NCI-H128 (cell line): ENCODE data around the gene DYNLT5.
"Not testable (repeated sequence)": the region's sequence is repeated elsewhere in the genome, so short reads cannot be mapped to it uniquely, and the experiment has no call there.

Experiments used
- DNase-seq: peaks from one replicate; lab custom pipeline; 2025; ENCODE audit not compliant: unreplicated experiment; lab: John Stamatoyannopoulos, UW

DYNLT5 gene

GRCh38 chr1:66747501-66747900, 4.8 kb upstream of the DYNLT5 start:
- no peak for DNase-seq

GRCh38 chr1:66750577-66750976, 1.7 kb upstream of the DYNLT5 start:
- DNase-seq = no peak

GRCh38 chr1:66751160-66751559, 1.1 kb upstream of the DYNLT5 start:
- no peak for DNase-seq

DNA sequence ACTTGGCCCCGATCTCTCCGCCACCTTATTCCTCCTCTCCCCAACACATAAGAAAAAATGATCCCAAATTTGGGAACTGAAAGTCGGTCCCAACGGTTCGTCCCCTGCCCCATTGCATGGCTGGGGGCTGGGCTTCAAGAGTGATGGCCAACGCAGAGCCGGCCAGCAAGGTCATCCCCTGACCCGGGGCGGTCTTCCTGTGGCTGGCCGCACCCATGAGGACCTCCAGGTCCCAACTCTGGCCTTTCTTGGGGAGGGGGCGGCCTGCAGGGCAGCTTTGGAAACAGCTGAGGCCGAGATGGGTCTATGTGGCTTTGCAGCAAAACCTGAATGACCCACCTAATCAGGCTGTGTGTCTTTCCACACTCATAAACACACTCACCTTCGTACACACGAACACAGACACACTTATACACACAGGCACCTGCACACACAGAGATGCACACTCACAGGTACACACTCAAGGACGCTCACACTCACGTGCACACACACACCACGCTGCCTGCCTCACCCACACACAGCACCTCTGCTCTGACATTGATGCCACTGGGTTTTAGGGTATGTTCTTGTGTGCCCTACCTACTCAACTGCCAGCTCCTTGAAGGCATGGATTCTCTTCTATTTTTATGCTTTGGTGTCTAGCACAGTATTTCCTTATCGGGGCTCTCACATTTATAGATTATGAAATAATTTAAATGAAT, 562 bp downstream of the DYNLT5 start:
- no peak for DNase-seq

DNA sequence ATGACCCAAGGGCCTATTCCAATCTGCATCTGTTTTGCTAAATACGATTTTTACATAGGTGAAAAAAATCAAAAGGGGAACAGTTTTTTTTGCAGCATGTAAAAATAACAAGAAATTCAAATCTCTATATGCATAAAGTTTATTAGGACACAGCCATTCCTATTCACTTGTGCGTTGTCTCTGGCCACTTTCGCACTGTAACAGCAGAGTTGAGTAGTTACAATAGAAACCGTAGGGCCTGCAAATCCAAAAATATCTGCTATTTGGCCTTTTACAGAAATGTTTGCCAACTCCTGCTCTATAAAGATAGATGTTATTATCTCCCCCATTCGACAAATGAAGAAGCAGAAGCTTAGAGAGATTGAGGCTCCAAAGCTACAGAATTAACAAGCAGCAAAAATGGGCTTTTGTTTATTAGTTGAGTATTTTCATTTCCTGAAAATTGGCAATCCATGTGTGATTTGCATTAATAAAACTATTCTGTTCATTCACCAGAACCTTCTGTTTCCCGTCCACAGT, 5.5 kb downstream of the DYNLT5 start:
- DNase-seq = no peak

- DNase-seq = no peak
Observed at GRCh38 chr1:66758241-66758755, 6.0 kb downstream of the DYNLT5 start.

DNA sequence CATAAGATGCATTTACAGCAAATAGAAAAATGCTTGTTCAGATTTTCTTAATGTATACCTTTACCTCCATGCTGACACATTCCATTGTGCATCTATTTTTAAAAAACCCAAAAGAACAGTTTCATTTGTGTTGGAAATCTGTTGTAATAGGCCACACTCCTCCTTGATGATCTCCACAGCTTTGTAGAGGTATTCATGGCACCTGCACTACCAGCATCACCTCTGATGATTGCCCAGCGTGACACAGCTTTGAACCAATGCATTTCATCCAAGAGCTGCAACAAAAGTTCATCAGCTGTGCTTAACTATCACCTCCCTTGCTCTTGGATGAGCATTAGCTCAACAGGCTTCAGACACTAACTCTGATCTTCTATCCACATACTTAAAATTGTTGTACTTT, 8.2 kb downstream of the DYNLT5 start:
- no peak for DNase-seq

DNA sequence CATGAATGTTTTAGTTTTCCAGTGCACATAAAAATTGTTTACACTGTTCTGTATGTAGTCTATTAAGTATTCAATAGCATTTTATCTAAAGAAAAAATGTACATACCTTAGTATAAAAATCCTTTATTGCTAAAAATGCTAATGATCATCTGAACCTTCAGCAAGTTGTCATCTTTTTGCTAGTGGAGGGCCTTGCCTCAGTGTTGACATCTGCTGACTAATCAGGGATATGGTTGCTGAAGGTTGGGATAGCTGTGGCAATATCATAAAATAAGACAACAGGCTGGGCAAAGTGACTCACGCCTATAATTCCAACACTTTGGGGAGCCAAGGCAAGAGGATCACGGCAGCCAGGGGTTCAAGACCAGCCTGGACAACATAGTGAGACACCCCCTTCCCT, 9.0 kb downstream of the DYNLT5 start:
- DNase-seq = no peak

- DNase-seq = no peak
Observed at GRCh38 chr1:66764994-66765578, 12.8 kb downstream of the DYNLT5 start.

GRCh38 chr1:66767626-66768025, 15.4 kb downstream of the DYNLT5 start:
- no peak for DNase-seq

- no peak for DNase-seq
Observed at GRCh38 chr1:66768965-66769364, 16.7 kb downstream of the DYNLT5 start.

DNA sequence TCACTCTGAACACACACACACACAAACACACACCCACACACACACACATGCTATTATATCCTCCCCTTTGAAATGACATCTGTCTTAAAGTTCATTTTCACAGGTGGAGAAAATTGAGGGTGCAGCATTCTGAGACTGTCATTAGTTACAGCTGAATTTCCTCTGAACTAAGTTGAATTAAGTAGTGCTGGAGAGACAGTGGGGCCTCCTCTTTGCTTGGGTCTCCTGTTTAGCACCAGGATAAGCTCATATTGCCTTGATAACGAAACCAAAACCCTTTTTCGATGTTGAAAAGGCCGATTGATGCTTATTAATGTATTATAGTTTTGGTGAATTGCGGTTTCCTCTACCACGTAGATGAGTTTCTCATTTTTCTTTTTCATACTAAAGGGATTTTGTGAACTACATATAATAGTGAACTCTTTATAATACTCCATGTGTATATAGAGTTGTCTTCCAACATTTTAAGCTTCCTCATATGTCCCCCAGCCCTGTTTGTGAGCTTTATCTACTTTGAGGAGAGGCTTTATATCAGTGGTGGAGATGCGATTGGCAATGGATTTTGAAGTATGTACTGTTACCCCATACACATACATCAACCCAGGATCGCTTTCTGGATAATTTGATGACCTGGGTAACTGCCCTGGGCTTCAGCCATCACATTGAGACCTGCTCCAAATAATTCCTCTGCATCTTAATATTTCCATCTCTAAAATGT, 17.4 kb downstream of the DYNLT5 start:
- DNase-seq = no peak

DNA sequence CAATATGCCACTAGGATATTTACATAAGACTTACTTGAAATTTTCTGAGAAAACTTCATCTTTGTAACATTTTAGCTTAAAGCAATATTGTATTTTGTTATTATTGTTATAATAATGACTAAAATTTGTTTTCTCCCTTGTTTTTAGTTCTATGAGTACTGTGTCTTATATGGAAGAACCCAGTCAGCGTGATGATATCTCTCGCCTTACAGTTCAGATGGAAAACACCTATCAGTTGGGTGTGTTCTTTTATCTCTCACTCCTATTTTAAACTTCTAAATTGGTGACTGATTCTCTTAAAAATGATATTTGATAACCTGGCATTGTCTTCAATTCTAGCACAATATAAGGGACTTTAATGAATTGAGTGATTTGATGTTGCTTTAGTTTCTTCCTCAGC, 18.0 kb downstream of the DYNLT5 start:
- DNase-seq = no peak

- no peak for DNase-seq
Observed at GRCh38 chr1:66770694-66771093, 18.4 kb downstream of the DYNLT5 start.

- no peak for DNase-seq
Observed at GRCh38 chr1:66773227-66773626, 21.0 kb downstream of the DYNLT5 start.

DNA sequence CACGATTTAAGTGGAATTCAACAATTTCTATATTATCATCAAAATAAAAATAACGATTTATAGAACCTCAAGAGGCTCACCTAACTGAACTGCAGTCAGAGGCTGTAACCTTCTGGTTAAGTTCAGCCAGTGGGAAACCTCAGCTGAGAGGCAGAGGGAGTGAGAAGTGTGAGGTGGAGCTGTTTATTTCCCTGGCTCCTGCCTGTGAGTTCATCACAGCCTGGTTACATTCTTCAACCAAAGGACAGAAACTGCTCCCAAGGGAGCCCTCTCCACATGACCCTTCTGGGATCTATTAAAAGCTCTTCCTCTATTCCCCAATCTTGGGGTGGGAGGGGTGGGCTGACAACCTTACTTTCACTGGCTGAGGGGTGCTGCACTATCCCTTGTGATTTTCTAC, 22.2 kb downstream of the DYNLT5 start:
- DNase-seq = no peak

DNA sequence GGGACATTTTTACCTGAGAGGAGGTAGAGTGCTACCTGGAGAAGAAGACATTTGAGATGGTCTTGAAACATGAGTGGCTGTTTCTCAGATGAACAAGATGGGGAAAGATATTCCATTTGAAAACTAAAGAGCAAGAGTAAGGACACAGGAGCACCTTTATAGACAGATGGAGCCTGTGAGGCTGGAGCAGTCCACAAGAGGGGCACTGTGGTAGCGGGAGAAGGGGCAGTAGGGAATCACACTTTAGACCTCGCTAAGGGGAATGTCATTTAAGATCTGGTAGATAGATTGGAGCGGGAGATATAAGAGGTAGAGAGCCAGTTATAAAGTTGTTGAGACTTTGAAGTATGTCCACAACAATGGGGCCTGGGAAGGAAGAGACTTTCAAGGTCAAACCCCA, 23.4 kb downstream of the DYNLT5 start:
- no peak for DNase-seq

DNA sequence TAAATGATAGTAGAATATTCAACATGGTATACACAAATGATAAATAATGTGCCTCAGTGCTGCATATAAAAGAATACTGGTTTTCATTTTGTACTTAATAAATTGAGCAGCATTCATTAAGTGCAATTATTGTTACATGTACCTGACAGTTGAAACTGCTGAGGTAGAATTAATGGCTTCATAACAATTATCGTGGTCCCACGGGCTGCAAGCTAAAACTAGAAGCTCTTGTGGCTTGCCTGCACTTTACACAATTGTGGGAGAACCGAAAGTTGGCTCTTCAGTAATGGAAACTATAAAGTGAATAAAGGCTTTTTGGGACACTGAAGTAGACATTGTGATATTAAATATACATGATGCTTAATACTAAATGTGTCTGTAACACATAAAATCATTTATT, 25.6 kb downstream of the DYNLT5 start:
- peak; percentile 53 for DNase-seq

DNA sequence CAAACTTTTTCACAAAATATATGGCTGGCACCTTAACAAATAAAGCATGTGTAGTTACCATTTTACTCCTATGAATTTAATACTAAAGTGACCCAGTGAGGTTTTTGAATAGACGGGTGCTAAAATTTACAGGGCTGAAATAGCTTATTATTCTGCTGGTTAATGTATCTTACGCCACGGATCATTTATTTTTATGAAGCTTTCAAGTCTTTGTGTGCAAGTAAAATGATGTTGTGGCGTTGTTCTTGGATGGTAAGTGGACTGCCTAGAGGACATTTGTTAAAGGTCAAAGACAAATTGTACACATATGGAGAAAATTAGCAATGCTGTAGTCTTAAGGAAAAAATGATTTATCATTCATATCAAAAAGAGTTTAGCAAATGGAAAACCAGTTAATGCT, 26.0 kb downstream of the DYNLT5 start:
- peak; percentile 52 for DNase-seq

- no peak for DNase-seq
Observed at GRCh38 chr1:66778969-66779368, 26.7 kb downstream of the DYNLT5 start.

DNA sequence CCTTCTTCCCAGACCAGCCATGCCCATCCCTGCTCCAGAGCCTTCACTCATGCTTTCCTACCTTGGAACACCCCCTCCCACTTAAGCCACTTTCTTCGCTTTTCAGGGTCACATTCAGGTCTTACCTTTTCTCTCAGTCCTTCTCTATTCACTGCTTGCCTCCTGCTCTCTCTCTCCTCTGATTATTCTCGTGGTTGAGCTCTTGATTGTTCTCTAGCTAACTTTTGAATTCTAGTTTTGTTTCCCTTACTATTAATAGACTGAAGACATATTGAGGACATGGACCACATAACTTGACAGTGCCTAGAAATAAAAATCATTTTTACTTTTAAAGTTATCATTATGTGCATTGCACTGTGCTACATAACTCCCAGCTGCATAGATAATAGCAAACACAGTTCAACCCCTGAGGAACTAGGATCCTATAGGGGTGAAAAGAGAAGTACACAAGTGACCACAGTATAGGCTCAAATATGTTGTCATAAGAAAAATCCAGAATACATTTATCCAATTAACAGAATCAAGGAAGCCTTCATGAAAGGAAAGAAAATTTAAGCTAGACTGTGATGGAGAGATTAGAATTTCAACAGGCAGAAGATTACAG, 27.3 kb downstream of the DYNLT5 start:
- no peak for DNase-seq

DNA sequence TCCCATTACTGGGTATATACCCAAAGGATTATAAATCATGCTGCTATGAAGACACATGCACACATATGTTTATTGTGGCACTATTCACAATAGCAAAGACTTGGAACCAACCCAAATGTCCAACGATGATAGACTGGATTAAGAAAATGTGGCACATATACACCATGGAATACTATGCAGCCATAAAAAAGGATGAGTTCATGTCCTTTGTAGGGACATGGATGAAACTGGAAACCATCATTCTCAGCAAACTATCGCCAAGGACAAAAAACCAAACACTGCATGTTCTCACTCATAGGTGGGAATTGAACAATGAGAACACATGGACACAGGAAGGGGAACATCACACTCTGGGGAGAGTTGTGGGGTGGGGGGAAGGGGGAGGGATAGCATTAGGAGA, 33.5 kb downstream of the DYNLT5 start:
- DNase-seq = not testable (repeated sequence)
